ENCODE data around the gene SH2D5. TPM values are rescaled to one million over a fixed set of nuclear protein-coding genes. Genes with fewer than 3 reads are reported as not detected.

SH2D5 gene
- total and polyA plus RNA-seq, 2 experiments from 2014 or later = 0.53 to 1.1 TPM

GRCh38 chr1:20691872-20692271 is 40.6 kb downstream of the SH2D5 start:
- Histone ChIP-seq H3K4me2 (no peak overlapping the region), H3K27me3 (no peaks in the 10 kb centered on the region), H3K4me3 (no peak overlapping the region), H3K27ac (no peak overlapping the region), H3K9me2 (replicated peaks; ENCODE audit: insufficient read depth) (no peaks in the 10 kb centered on the region), H2AFZ (no peak overlapping the region), H3K79me2 (no peaks in the 10 kb centered on the region), H3K4me1 (ENCODE audit: insufficient read depth) (no peaks in the 10 kb centered on the region), H3K9me3 (ENCODE audit: low read depth) (no peaks in the 10 kb centered on the region), H4K20me1 (ENCODE audit: insufficient read depth, poor library complexity, severe bottlenecking) (no peaks in the 10 kb centered on the region), H3K36me3 (replicated peaks; ENCODE audit: insufficient read depth, low read depth) (no peaks in the 10 kb centered on the region)
- 81% methylated on average over 1 of the region's 1 CpG for WGBS (ENCODE audit: low lambda C conversion rate, missing lambda C conversion rate)
- TF ChIP-seq EZH2 (IDR thresholded peaks at IDR 0.05; ENCODE audit: borderline replicate concordance) (no peak), EZH2phosphoT487 (IDR thresholded peaks at IDR 0.05; ENCODE audit: low read depth, severe bottlenecking, unreplicated experiment) (no peak)
- TF ChIP-seq, protein P1, sequence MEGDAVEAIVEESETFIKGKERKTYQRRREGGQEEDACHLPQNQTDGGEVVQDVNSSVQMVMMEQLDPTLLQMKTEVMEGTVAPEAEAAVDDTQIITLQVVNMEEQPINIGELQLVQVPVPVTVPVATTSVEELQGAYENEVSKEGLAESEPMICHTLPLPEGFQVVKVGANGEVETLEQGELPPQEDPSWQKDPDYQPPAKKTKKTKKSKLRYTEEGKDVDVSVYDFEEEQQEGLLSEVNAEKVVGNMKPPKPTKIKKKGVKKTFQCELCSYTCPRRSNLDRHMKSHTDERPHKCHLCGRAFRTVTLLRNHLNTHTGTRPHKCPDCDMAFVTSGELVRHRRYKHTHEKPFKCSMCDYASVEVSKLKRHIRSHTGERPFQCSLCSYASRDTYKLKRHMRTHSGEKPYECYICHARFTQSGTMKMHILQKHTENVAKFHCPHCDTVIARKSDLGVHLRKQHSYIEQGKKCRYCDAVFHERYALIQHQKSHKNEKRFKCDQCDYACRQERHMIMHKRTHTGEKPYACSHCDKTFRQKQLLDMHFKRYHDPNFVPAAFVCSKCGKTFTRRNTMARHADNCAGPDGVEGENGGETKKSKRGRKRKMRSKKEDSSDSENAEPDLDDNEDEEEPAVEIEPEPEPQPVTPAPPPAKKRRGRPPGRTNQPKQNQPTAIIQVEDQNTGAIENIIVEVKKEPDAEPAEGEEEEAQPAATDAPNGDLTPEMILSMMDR (IDR thresholded peaks at IDR 0.05; ENCODE audit: poor library complexity) = no peak
- no peak for DNase-seq (ENCODE audit: low spot score)

DNA sequence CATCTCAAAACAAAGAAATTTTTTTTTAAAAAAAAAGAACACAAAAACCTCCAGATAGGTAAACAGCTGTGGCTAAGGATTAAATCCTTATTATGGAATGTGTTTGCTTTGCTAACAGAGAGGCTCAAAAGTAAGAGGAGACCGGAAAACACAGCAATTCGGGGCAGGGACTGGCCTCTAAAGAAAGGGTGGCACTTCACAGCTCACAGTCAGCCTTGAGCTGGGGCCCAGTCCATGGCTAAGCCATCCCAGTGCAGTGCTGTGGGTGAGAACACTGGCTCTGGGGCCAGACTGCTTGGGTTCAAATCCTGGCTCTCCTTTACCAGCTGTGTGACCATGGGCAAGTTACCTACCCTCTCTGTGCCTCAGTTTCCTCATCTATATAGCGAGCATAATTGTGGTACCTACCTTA is 42.9 kb downstream of the SH2D5 start:
- Histone ChIP-seq H3K27ac (no peak overlapping the region), H3K79me2 (no peaks in the 10 kb centered on the region), H2AFZ (no peak overlapping the region), H4K20me1 (ENCODE audit: insufficient read depth, poor library complexity, severe bottlenecking) (no peaks in the 10 kb centered on the region), H3K9me2 (replicated peaks; ENCODE audit: insufficient read depth) (no peaks in the 10 kb centered on the region), H3K4me1 (ENCODE audit: insufficient read depth) (no peaks in the 10 kb centered on the region), H3K4me3 (no peak overlapping the region), H3K36me3 (replicated peaks; ENCODE audit: insufficient read depth, low read depth) (no peaks in the 10 kb centered on the region), H3K27me3 (no peaks in the 10 kb centered on the region), H3K9me3 (ENCODE audit: low read depth) (no peaks in the 10 kb centered on the region), H3K4me2 (no peak overlapping the region)
- WGBS (ENCODE audit: low lambda C conversion rate, missing lambda C conversion rate) = 77% methylated on average over 3 of the region's 3 CpGs
- DNase-seq (ENCODE audit: low spot score) = no peak
- TF ChIP-seq, protein P1 (IDR thresholded peaks at IDR 0.05; ENCODE audit: poor library complexity) = no peak
- no peak for TF ChIP-seq EZH2 (IDR thresholded peaks at IDR 0.05; ENCODE audit: borderline replicate concordance)

- Histone ChIP-seq H3K36me3 (replicated peaks; ENCODE audit: insufficient read depth, low read depth) (no peaks in the 10 kb centered on the region), H2AFZ (no peak overlapping the region), H3K4me2 (no peak overlapping the region), H4K20me1 (ENCODE audit: insufficient read depth, poor library complexity, severe bottlenecking) (no peaks in the 10 kb centered on the region), H3K9me3 (ENCODE audit: low read depth) (no peaks in the 10 kb centered on the region), H3K79me2 (no peaks in the 10 kb centered on the region), H3K4me3 (no peak overlapping the region), H3K9me2 (replicated peaks; ENCODE audit: insufficient read depth) (no peaks in the 10 kb centered on the region), H3K27me3 (no peaks in the 10 kb centered on the region), H3K4me1 (ENCODE audit: insufficient read depth) (no peaks in the 10 kb centered on the region), H3K27ac (no peak overlapping the region)
- WGBS (ENCODE audit: low lambda C conversion rate, missing lambda C conversion rate) = 84% methylated on average over 26 of the region's 26 CpGs
- TF ChIP-seq, protein P1 (IDR thresholded peaks at IDR 0.05; ENCODE audit: poor library complexity) = no peak
- TF ChIP-seq EZH2phosphoT487 (IDR thresholded peaks at IDR 0.05; ENCODE audit: low read depth, severe bottlenecking, unreplicated experiment) (no peak), EZH2 (IDR thresholded peaks at IDR 0.05; ENCODE audit: borderline replicate concordance) (no peak)
- no peak for DNase-seq (ENCODE audit: low spot score)
Measured at GRCh38 chr1:20686883-20687725, 45.4 kb downstream of the SH2D5 start.

Measured in hepatocyte (in vitro differentiated cells).